ENCODE results near the gene CD300LG. TPM values are rescaled to one million over a fixed set of nuclear protein-coding genes. Genes with fewer than 3 reads are reported as not detected.

CD300LG gene
- total and polyA plus RNA-seq, 2 experiments from 2014 or later, result not detected

DNA sequence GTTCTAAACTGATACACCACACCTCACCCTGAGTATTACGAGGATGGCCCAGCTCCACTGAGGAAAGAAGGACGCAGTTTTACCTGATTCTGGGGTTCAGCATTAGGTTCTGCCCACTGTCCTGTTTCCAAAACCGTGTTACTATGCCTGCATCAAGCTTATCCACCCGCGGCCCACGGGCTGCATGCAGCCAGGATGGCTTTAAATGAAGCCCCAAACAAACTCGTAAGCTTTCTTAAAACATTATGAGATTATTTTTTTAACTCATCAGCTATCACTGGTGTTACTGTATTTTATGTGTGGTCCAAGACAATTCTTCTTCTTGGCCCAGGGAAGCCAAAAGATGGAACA, 4.0 kb upstream of the CD300LG start:
- H3K27ac ChIP-seq, result no peak overlapping the region
- no peaks in the 10 kb centered on the region for H3K4me1 ChIP-seq (ENCODE audit: insufficient read depth)
- 90% methylated on average over 7 of the region's 7 CpGs for WGBS (ENCODE audit: low lambda C conversion rate, missing lambda C conversion rate)
- H3K4me2 ChIP-seq, result no peak overlapping the region
- DNase-seq (ENCODE audit: low spot score), result no peak
- H3K4me3 ChIP-seq, result no peak overlapping the region
- H4K20me1 ChIP-seq (ENCODE audit: insufficient read depth, poor library complexity, severe bottlenecking), result no peaks in the 10 kb centered on the region
- H2AFZ ChIP-seq, result no peak overlapping the region
- H3K36me3 ChIP-seq (replicated peaks; ENCODE audit: insufficient read depth, low read depth), result no peaks in the 10 kb centered on the region
- TF ChIP-seq EZH2 (IDR thresholded peaks at IDR 0.05; ENCODE audit: borderline replicate concordance) (no peak), EZH2phosphoT487 (IDR thresholded peaks at IDR 0.05; ENCODE audit: low read depth, severe bottlenecking, unreplicated experiment) (no peak)
- TF ChIP-seq, protein P1, sequence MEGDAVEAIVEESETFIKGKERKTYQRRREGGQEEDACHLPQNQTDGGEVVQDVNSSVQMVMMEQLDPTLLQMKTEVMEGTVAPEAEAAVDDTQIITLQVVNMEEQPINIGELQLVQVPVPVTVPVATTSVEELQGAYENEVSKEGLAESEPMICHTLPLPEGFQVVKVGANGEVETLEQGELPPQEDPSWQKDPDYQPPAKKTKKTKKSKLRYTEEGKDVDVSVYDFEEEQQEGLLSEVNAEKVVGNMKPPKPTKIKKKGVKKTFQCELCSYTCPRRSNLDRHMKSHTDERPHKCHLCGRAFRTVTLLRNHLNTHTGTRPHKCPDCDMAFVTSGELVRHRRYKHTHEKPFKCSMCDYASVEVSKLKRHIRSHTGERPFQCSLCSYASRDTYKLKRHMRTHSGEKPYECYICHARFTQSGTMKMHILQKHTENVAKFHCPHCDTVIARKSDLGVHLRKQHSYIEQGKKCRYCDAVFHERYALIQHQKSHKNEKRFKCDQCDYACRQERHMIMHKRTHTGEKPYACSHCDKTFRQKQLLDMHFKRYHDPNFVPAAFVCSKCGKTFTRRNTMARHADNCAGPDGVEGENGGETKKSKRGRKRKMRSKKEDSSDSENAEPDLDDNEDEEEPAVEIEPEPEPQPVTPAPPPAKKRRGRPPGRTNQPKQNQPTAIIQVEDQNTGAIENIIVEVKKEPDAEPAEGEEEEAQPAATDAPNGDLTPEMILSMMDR (IDR thresholded peaks at IDR 0.05; ENCODE audit: poor library complexity), result no peak
- no peaks in the 10 kb centered on the region for H3K27me3 ChIP-seq
- H3K9me3 ChIP-seq (ENCODE audit: low read depth), result no peaks in the 10 kb centered on the region
- no peaks in the 10 kb centered on the region for H3K79me2 ChIP-seq
- H3K9me2 ChIP-seq (replicated peaks; ENCODE audit: insufficient read depth), result no peaks in the 10 kb centered on the region

DNA sequence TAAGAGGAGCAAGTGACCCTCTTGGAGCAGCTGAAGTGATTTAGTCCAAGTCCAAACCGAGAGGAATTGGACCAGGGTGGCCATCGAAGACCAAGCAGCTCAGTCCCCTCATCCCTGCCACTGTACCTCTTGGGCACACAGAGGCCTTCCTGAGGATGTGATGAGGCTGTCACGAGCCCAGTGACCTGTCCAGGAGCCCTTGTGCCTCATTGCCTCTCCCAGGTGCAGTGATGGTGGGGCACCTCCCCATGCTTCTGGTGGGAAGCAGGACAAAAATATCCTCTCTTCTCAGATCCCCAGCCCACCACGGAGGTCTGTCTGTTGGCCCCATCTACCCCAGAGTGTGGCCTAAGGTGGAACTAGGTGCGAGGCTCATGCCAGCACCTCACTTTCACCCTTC, 2.7 kb upstream of the CD300LG start:
- 90% methylated on average over 5 of the region's 5 CpGs for WGBS (ENCODE audit: low lambda C conversion rate, missing lambda C conversion rate)

DNA sequence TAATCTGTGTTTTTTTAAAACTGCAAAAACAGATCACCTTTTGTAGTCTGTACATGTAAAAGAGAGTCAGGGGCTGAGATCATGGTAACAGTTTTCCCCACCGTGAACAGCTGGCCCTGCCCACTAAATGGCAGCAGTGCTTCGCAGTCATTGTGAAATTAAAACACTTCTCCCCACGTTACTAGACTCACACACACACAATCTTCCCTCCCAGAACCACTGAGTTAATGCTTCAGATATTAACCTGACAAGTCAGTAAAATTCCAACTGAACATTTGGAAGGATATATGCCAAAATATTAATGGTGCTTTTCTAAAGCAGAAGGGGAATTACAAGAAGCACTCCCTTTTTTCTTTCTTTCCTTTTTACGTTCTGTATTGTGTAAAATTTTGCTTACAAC, 1.2 kb upstream of the CD300LG start:
- TF ChIP-seq, protein P1 (IDR thresholded peaks at IDR 0.05; ENCODE audit: poor library complexity), result no peak
- TF ChIP-seq EZH2phosphoT487 (IDR thresholded peaks at IDR 0.05; ENCODE audit: low read depth, severe bottlenecking, unreplicated experiment), result no peak
- TF ChIP-seq EZH2 (IDR thresholded peaks at IDR 0.05; ENCODE audit: borderline replicate concordance), result no peak
- H3K27me3 ChIP-seq, result no peaks in the 10 kb centered on the region
- H3K36me3 ChIP-seq (replicated peaks; ENCODE audit: insufficient read depth, low read depth), result no peaks in the 10 kb centered on the region
- H3K9me2 ChIP-seq (replicated peaks; ENCODE audit: insufficient read depth), result no peaks in the 10 kb centered on the region
- no peak overlapping the region for H2AFZ ChIP-seq
- no peaks in the 10 kb centered on the region for H3K4me1 ChIP-seq (ENCODE audit: insufficient read depth)
- no peaks in the 10 kb centered on the region for H3K79me2 ChIP-seq
- no peak overlapping the region for H3K4me3 ChIP-seq
- H3K9me3 ChIP-seq (ENCODE audit: low read depth), result no peaks in the 10 kb centered on the region
- no peak for DNase-seq (ENCODE audit: low spot score)
- no peak overlapping the region for H3K4me2 ChIP-seq
- WGBS (ENCODE audit: low lambda C conversion rate, missing lambda C conversion rate), result 74% methylated on average over 4 of the region's 4 CpGs
- no peaks in the 10 kb centered on the region for H4K20me1 ChIP-seq (ENCODE audit: insufficient read depth, poor library complexity, severe bottlenecking)
- H3K27ac ChIP-seq, result no peak overlapping the region

More for the DNA sequence above, 2.7 kb upstream of the CD300LG start:
- no peak overlapping the region for H3K4me3 ChIP-seq
- H3K36me3 ChIP-seq (replicated peaks; ENCODE audit: insufficient read depth, low read depth), result no peaks in the 10 kb centered on the region
- no peaks in the 10 kb centered on the region for H3K79me2 ChIP-seq
- H3K27me3 ChIP-seq, result no peaks in the 10 kb centered on the region
- no peak overlapping the region for H3K27ac ChIP-seq
- no peaks in the 10 kb centered on the region for H3K4me1 ChIP-seq (ENCODE audit: insufficient read depth)
- TF ChIP-seq EZH2 (IDR thresholded peaks at IDR 0.05; ENCODE audit: borderline replicate concordance) (no peak), EZH2phosphoT487 (IDR thresholded peaks at IDR 0.05; ENCODE audit: low read depth, severe bottlenecking, unreplicated experiment) (no peak)
- TF ChIP-seq, protein P1 (IDR thresholded peaks at IDR 0.05; ENCODE audit: poor library complexity), result no peak
- H4K20me1 ChIP-seq (ENCODE audit: insufficient read depth, poor library complexity, severe bottlenecking), result no peaks in the 10 kb centered on the region
- H2AFZ ChIP-seq, result no peak overlapping the region
- no peaks in the 10 kb centered on the region for H3K9me3 ChIP-seq (ENCODE audit: low read depth)
- H3K4me2 ChIP-seq, result no peak overlapping the region
- no peak for DNase-seq (ENCODE audit: low spot score)
- no peaks in the 10 kb centered on the region for H3K9me2 ChIP-seq (replicated peaks; ENCODE audit: insufficient read depth)

DNA sequence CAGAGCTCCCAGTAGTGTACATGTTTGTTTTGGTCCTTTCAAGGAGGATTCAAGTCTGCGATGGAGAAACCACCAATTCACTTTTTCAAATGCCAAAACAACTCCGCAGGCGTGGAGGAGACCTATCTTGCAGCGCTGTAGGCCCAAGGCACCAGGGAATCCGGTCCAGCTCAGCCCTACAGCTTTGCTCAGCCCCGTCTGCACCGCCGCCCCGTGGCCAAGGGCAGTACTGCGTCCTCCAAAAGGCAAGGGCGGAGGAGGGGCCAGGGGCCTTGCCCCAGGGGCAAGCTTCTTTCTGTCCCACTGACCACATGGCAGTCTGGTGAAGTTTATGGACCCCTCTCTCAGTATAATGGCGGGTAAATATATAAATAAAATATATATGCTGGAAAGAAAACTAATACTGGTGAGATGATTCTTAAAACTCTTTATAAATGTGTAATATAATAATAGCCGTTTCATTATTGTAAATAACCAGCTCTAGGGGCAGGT, 709 bp upstream of the CD300LG start:
- no peaks in the 10 kb centered on the region for H3K9me3 ChIP-seq (ENCODE audit: low read depth)
- peak; percentile 88 for DNase-seq (ENCODE audit: low spot score)
- no peak for TF ChIP-seq EZH2 (IDR thresholded peaks at IDR 0.05; ENCODE audit: borderline replicate concordance)
- TF ChIP-seq, protein P1 (IDR thresholded peaks at IDR 0.05; ENCODE audit: poor library complexity), result peak; percentile 94
- no peak overlapping the region for H2AFZ ChIP-seq
- H3K36me3 ChIP-seq (replicated peaks; ENCODE audit: insufficient read depth, low read depth), result no peaks in the 10 kb centered on the region
- H3K4me1 ChIP-seq (ENCODE audit: insufficient read depth), result no peaks in the 10 kb centered on the region
- H3K79me2 ChIP-seq, result no peaks in the 10 kb centered on the region
- no peaks in the 10 kb centered on the region for H3K27me3 ChIP-seq
- WGBS (ENCODE audit: low lambda C conversion rate, missing lambda C conversion rate), result 20% methylated on average over 13 of the region's 13 CpGs
- no peak overlapping the region for H3K4me3 ChIP-seq
- H3K4me2 ChIP-seq, result no peak overlapping the region
- H3K9me2 ChIP-seq (replicated peaks; ENCODE audit: insufficient read depth), result no peaks in the 10 kb centered on the region
- H4K20me1 ChIP-seq (ENCODE audit: insufficient read depth, poor library complexity, severe bottlenecking), result no peaks in the 10 kb centered on the region
- no peak overlapping the region for H3K27ac ChIP-seq
